ENCODE measurements around the gene CD320. TPM values are rescaled to one million over a fixed set of nuclear protein-coding genes. Genes with fewer than 3 reads are reported as not detected.

CD320 gene
- total and polyA plus RNA-seq, 2 of the 8 experiments (the other 6 are each of a cell fraction or from before 2014, with no cell fraction given), result 80.4 to 157 TPM

DNA sequence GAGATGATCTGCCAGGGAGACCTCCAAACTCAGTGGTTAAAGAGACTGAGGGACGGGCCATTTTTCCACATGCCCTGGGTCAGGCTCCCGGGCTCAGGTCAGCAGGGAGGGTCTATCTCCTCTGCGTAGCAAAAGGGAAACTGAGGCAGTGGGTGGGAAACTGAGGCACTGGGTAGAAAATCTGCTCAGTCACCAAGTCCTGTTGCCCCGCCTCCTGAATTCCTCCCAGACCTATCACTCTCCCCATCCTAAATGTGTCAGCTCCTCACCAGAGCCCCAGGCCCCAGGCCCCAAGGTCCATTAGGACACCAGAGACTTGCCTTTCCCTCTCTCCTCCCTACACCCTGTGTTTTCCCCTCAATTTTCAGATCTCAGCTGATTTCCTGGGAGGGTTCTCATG, 2.4 kb downstream of the CD320 start (continued):
- no peak for TF ChIP-seq POU5F1 (IDR thresholded peaks at IDR 0.05; ENCODE audit: low read depth, low read length)
- no peak for TF ChIP-seq JUN (IDR thresholded peaks at IDR 0.05; ENCODE audit: low read depth, low read length)
- TF ChIP-seq CREB1 (IDR thresholded peaks at IDR 0.05), result no peak
- no peak for TF ChIP-seq TAF1 (IDR thresholded peaks at IDR 0.05; ENCODE audit: low read depth, low read length)
- TF ChIP-seq YY1 (IDR thresholded peaks at IDR 0.05; ENCODE audit: low read depth, low read length), result no peak

Data from H1 (cell line).